GM12872 (cell line): Measurements from ENCODE around the gene RRP36.

Experiments used
- CTCF ChIP-seq: IDR thresholded peaks from 3 replicates; pipeline ENCODE4 v1.5.1; 2011; ENCODE audit warnings: low read depth, mild to moderate bottlenecking, low read length, moderate library complexity; ENCODE audit not compliant: insufficient read depth

RRP36 gene

GRCh38 chr6:43011207-43011606, 10.2 kb upstream of the RRP36 start:
- TF ChIP-seq CTCF: no peak

- TF ChIP-seq CTCF: no peak
Observed at GRCh38 chr6:43012364-43012763, 9.1 kb upstream of the RRP36 start.

- TF ChIP-seq CTCF: no peak
Observed at GRCh38 chr6:43013097-43013842, 8.2 kb upstream of the RRP36 start.

- TF ChIP-seq CTCF: no peak
Observed at GRCh38 chr6:43013843-43014433, 7.5 kb upstream of the RRP36 start, which contains the start of the genes KLHDC3 and MEA1. TSS of gene KLHDC3 (plus strand) at chr6:43014249. CDS start at chr6:43017193, 2,944 bp downstream. TSS of gene MEA1 (minus strand) at chr6:43013946. CDS start at chr6:43013813, 133 bp downstream.

GRCh38 chr6:43014434-43014909, 7.0 kb upstream of the RRP36 start:
- no peak for TF ChIP-seq CTCF

- no peak for TF ChIP-seq CTCF
Observed at GRCh38 chr6:43016176-43016942, 5.1 kb upstream of the RRP36 start.

GRCh38 chr6:43016943-43017334, 4.5 kb upstream of the RRP36 start:
- no peak for TF ChIP-seq CTCF
